NCI-H1092 treated with DMSO at 0.1 percent for 48 hours (cell line): Measurements from ENCODE around the gene EGF.
"Not testable (repeated sequence)": the region's sequence is repeated elsewhere in the genome, so short reads cannot be mapped to it uniquely, and the experiment has no call there.

Experiments used
- DNase-seq: peaks from one replicate; lab custom pipeline; 2025; lab: John Stamatoyannopoulos, UW

EGF gene

GRCh38 chr4:109912706-109913595 lies at the start of gene EGF:
Gene EGF, plus strand, starts transcription at chr4:109912883. Its CDS starts 453 bp downstream, at chr4:109913336.
- no peak for DNase-seq

DNA sequence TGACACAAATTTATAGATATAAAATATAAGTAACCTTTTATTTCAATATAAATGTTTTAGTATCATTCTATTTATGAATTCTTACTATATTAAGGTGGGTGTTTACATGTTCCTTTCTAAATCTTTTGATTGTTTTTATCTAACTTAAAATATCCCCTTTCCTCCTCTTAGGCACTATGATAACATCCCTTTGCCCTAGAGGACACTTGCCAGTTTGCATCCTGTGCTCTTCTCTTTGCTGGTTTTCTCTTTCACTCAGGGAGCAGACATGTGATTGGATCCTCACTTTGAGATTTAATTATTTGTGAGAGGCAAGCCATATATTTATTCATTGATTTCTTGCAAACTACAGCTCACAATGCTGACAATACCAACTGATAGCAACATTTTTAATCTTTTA lies 48.5 kb upstream of the EGF start:
- DNase-seq = no peak

DNA sequence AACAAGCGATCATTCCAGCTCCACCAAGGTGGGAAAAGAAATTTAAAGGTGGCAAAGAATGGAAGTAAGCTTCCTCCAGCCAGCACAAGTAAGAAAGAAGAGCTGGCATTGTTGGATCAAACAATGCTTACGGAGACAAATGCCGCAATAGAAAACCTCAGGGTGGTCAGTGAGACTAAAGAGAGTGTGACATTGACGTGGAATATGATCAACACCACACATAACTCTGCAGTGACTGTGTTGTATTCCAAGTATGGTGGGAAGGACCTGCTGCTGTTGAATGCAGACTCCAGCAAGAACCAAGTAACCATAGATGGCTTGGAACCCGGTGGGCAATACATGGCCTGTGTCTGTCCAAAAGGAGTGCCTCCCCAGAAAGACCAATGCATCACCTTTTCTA lies 42.6 kb upstream of the EGF start:
- no peak for DNase-seq

DNA sequence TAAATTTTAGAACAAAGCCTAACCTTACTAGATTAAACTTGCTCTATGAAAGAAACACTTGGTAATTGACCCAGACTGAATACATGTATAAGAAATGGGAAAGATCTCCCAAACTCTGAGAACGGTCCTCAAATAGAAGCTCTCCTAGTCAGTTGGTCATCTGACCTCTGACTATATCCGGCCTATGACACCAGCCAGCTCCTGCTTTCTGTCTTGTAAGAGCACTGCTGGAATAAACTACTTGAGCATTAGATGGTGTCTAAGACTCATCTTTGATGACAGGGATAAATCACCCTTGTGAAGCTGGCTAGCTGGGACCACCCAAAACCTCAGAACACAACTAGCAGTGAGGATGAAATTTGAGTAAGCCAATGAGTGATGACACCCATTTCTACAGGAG lies 40.6 kb upstream of the EGF start:
- DNase-seq = no peak

GRCh38 chr4:109872950-109873656 lies 39.6 kb upstream of the EGF start:
- DNase-seq = no peak

- DNase-seq = no peak
Observed at GRCh38 chr4:109873791-109874514, 38.7 kb upstream of the EGF start.

- no peak for DNase-seq
Observed at GRCh38 chr4:109875106-109875505, 37.6 kb upstream of the EGF start.

- not testable (repeated sequence) for DNase-seq
Observed at GRCh38 chr4:109875553-109875952, 37.1 kb upstream of the EGF start.

- no peak for DNase-seq
Observed at GRCh38 chr4:109876634-109877265, 35.9 kb upstream of the EGF start.

DNA sequence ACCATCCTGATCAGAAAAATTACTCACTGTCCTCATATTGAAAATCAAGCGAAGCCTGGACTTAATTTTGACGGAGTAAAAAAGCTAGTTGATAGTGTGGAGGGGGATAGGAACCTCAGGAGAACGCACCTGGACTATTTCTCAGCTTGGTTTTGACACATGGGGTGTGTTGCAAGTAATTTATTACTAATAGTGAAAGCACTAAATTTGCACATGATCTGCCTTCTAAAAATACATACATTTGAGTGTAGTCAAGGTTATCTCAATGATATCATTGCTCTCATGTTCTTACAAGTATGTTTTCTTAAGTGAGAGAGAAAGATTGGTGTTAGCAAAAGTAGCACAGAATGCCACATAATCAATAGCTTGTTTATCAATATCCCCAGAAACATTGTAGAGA lies 35.3 kb upstream of the EGF start:
- DNase-seq = no peak

DNA sequence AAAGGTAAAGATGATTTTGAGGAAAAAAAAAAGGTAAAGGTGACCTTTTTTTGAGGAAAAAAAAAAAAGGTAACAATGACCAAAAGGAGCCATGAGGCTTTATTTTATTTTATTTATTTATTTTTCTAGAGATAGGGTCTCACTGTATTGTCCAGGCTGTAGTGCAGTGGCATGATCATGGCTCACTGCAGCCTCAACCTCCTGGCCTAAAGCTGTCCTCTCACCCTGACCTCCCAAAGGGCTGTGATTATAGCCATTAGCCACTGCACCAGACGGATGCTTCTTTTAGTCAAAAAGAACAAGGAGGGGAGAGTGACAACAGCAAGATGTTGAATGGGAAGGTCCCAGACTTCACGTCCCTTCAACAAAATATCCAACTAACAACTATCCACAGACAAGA lies 34.3 kb upstream of the EGF start:
- no peak for DNase-seq

DNA sequence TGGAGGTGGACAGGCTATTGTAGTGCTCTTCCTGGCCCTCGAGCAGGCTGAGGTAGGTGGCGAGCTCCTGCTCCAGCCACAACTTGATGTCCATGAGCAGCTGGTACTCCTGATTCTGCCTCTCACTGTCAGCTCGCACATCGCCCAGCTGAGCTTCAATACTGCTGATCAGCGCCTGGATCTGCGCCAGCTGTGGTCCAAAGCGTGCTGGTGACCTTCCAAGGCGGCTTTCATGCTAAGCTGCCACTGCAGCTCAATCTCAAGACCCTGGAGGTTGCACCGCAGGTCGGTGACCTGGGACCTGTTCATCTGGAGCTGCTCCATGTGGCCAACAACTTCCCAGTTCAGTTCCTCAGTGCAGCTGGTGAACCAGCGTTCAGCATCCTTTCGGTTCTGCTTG lies 33.6 kb upstream of the EGF start:
- no peak for DNase-seq

DNA sequence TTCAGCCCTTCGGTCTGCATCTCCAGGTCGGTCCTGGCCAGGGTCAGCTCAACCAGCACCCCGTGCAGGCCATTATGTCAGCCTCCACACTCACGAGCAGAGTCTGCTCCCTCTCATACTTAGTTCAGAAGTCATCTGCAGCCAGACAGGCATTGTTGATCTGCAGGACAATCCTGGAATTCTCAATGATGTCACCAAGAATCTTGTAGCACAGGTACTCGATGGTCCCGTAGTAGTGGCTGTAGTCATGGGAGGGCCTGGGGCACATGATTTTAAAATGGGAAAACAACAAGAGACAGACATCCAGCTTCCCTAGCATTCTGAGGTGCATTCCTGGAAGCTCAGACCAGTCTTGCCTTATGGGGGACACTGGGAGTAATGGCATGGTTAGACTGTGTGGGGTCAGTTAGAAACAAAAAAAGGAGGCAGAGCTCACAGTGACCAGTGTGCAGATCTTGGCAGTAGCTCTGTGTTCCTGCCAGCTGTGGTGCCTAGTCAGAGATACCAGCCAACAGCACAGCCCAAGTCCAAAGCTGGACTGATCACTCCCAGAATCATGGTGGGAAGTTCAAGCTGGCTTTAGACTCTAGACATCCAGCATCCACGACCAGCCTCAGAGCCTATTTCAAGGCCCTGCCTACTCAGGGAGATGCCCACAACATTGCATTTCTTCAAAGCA lies 32.9 kb upstream of the EGF start:
- DNase-seq = no peak

GRCh38 chr4:109886303-109886702 lies 26.4 kb upstream of the EGF start:
- DNase-seq = no peak

DNA sequence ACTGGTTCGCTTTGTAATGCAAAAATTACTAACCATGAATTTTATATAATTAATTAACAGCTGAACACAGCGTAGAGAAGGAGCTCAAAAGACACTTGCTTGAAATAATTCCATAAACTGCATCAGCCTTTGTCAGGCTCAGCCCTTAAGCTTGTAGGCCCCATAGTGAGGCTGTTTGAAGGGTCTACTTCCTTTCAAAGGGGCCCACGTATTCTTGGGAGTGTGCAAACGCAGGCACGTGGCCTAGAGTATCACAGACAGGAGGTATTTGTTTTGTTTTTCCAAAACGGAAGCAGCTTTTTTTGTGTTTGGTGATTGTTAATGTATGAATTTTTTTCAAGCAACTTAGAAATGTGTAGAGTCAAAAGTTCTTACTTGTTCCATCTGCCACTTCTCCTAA lies 25.6 kb upstream of the EGF start:
- DNase-seq = no peak

- no peak for DNase-seq
Observed at GRCh38 chr4:109890076-109890475, 22.6 kb upstream of the EGF start.

DNA sequence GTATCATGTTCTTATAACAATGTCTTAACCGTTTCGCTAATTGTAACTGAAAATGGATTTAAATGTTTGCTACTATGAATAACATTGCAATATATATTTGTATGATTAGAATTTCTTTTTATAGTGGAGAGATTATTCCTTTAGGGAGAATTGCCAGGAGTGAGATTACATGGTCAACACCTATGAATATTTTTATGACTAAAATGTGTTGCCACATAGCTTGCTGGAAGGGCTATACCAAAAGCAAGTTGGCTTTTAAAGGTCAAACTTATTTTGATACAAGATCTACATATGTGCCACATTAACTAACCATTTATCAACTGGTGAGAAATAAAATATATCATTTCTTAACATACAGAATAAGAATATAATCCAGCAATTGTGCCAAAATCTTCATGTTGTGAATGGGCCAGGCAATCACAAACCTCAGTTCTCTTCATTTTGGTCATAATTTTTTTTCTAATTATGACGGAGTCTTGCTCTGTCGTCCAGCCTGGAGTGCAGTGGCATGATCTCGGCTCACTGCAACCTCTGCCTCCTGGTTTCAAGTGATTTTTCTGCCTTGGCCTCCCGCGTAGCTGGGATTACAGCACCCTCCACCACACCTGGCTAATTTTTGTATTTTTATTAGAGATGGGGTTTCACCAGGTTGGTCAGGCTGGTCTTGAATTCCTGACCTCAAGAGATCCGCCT lies 10.0 kb upstream of the EGF start:
- no peak for DNase-seq

DNA sequence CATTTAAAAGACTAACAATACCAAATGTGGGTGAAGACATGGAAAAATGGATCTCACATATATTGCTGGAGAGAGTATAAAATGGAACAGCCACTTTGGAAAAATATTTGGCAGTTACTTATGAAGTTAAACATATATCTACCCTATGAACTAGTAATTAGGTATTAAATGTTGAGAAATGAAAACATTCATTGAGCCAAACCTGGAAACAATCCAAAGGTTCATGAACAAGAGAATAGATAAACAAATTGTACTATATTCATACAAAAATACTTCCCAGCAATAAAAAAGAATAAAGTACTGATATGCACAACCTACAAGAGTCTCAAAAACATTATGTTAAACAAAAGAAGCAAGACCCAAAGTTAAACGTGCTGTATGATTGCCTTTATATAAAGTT lies 4.0 kb upstream of the EGF start:
- no peak for DNase-seq

- DNase-seq = no peak
Observed at GRCh38 chr4:109910256-109910655, 2.4 kb upstream of the EGF start.

- DNase-seq = no peak
Observed at GRCh38 chr4:109913596-109914241, 1.0 kb downstream of the EGF start.

DNA sequence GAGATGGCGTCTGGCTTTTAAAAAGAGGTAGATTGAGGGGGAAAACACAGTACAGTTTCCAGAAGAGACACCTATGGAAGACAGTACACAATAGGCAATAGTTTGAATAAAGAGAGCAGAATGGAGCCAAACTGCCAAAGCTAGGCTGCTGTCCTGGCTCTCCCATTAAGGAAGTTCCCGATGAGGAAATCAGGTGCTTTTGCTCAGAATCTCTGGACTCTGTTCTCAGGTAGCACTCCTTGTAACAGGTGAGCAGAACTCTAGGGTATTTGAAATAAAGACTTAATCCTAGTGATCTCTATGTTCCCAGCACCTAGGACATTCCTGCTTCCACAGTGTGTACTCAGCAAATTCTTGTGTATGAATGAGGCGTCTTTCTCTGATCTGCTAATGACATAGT lies 1.6 kb downstream of the EGF start:
- DNase-seq = no peak
